GM08714 (cell line): ENCODE results near the gene RAPH1.

Experiments
- H3K4me3 ChIP-seq: fragments of 200-500 bp; sonication (Bioruptor generic); 2 replicates; pipeline ENCODE4 v1.5.1; 2014; ENCODE audit warnings: mild to moderate bottlenecking, low read length, inconsistent platforms
- ZNF274 ChIP-seq: IDR thresholded peaks from 2 replicates; pipeline ENCODE4 v1.6.1; 2012; ENCODE audit warnings: mild to moderate bottlenecking, low read depth, low read length

Gene RAPH1

DNA sequence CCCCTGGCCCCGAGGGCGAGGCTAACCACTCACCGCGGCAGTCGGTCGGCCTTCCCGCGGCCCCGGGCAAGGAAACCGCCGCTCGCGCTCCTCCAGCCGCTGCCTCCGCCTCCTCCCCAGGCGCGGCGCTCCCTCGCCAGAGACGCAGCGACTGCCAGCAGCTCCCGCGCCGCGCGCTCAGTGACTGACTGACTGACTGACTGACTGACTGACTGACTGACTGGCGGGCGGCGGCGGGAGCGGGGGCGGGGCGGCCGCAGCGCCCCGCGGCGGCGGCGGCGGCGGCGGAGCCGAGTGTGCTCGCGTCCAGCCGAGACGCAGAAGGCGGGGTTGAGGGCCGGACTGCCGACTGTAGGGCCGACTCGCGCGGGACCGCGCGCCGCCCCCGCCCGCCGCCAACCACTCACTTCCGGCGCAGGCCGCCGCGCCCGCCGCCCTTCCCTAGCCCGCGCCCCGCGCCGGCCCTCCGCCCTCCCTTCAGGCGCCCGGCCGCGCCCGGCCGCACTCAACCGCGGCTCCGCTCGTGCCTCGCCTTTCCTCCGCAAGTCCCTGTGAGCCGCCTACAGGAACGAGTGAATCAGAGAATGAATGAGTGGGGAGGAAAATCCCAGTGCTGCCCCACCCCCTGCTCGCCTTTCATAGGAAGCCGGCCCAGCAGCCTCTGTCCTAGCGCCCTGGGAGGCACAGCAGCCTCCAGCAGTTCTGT, at the start of gene RAPH1:
Gene RAPH1, minus strand, starts transcription at position 224 of the 706 bp plus-strand sequence. CDS start 39,948 bp downstream, outside the sequence.
- no peak for TF ChIP-seq ZNF274

GRCh38 chr2:203584784-203585183, 49.7 kb upstream of the RAPH1 start:
- no peak overlapping the region for H3K4me3 ChIP-seq
- no peak for TF ChIP-seq ZNF274

More for the DNA sequence above, at the start of gene RAPH1:
- peak within 1 kb of the TSS; percentile 61 for H3K4me3 ChIP-seq

GRCh38 chr2:203583701-203584100, 48.6 kb upstream of the RAPH1 start:
- H3K4me3 ChIP-seq = no peak overlapping the region; the same call in 1 of the 2 replicates
- no peak for TF ChIP-seq ZNF274

- no peak overlapping the region for H3K4me3 ChIP-seq
- TF ChIP-seq ZNF274 = no peak
These were observed 48.1 kb upstream of the RAPH1 start for GRCh38 chr2:203583084-203583695.

- no peak for TF ChIP-seq ZNF274
- no peak overlapping the region for H3K4me3 ChIP-seq
These were observed 47.4 kb upstream of the RAPH1 start for GRCh38 chr2:203582468-203582867.

- no peak for TF ChIP-seq ZNF274
- H3K4me3 ChIP-seq = no peak overlapping the region
These were observed 45.7 kb upstream of the RAPH1 start for GRCh38 chr2:203580844-203581243.

DNA sequence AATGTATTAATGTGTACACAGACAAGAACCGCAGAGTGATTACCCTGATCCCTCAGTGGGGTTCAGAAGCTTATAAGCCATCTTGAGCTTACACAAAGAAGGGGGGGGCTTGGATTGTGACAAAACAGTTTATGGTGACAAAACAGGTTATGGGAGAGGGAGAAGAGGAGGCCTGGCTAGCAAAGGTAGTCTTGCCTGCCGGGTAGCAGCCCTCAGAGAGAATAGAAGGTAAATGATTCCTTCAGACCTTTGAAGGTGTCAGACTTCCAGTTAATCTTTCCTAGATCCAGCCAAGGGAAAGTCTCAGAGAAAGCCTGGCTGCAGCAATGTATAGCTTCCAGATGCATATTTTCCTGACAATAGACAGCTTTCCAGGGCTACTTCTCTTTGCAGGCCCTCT, 44.6 kb upstream of the RAPH1 start:
- no peak overlapping the region for H3K4me3 ChIP-seq
- TF ChIP-seq ZNF274 = no peak

DNA sequence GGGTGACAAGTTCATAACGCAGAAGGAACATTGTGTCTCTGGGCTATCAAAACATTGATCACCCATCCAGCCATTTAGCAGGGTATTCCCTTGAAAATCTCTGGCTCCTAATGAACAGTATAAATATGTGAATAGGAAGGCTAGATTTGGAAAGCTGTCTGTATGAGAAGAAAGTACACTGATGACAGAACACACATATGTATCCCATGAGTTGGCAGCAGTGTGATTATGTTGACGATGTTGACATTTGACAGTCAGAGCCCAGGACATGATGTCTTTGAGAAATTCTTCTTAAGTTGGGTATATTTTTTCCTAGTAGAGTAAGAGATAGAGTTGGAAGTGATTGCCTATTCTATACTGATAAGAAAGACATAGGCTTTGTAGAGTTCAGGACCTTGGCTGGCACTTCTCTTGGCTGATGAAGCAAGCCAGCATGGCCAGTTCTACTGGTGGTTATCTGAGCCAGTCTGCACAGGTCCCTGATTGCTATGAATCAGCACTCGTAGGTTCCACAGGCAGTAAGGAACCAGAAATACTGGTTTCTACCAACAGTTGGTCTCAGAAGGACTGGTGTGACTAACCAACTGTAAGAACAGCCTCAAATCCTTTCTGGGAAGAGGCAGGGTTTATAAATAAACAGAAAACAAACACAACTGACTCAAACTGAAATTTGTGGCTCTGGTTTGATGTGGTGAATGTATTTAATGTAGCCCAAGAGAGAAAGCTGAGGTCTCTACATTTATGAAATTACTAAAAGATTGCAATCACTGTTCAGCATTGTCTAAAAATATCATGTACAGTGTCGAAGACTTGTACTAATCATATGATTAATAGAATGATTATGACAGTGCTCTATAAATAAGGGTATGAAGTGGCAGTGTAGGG, 43.9 kb upstream of the RAPH1 start:
- no peak overlapping the region for H3K4me3 ChIP-seq
- TF ChIP-seq ZNF274 = no peak

GRCh38 chr2:203574824-203575223, 39.7 kb upstream of the RAPH1 start:
- H3K4me3 ChIP-seq = no peak overlapping the region
- no peak for TF ChIP-seq ZNF274

- H3K4me3 ChIP-seq = no peak overlapping the region
- no peak for TF ChIP-seq ZNF274
These were observed 37.2 kb upstream of the RAPH1 start for GRCh38 chr2:203572316-203572715.

GRCh38 chr2:203569677-203570316, 34.7 kb upstream of the RAPH1 start:
- no peak overlapping the region for H3K4me3 ChIP-seq
- no peak for TF ChIP-seq ZNF274

DNA sequence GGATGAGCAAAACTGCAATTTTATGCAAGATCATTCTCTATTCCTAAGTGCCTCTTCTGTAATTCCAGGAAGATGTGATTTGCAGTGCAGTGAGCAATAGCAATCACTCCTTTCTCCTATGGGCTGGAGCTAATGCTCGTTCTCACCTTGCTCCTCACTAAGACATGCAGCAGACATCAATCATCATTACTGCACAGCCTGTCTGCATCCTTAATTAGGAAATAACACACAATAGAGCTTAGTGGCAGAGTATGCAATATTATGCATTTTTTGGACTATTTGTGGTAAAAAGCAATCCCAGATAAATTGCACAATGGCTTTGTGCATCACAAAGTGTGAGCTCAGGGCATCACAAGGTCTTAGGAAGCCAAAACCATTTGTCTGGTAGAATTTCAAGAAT, 32.6 kb upstream of the RAPH1 start:
- TF ChIP-seq ZNF274 = no peak
- H3K4me3 ChIP-seq = no peak overlapping the region

- no peak for TF ChIP-seq ZNF274
- H3K4me3 ChIP-seq = no peak overlapping the region
These were observed 31.1 kb upstream of the RAPH1 start for GRCh38 chr2:203566161-203566560.

DNA sequence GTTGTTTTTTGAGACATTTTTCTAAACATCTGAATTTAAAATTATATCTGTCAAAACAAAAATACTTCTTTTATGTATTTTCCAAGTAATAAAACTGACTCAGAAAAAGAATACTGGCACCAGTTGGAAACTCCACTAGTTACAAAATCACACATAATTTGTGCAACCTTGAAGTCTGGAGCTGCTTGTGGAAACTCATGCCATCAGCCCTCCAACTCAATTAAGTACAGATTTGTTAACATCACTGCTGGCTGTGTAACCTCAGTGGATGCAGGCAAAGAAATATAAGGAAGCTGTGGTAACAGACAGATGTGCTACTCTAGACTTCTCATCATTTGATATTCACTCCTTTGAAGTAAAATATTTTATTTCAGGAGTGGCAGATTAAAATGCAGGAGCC, 30.0 kb upstream of the RAPH1 start:
- H3K4me3 ChIP-seq = no peak overlapping the region
- no peak for TF ChIP-seq ZNF274
